CD8-positive, alpha-beta memory T cell (primary cell): Measurements from ENCODE around the gene BCAR3. TPM values are rescaled to one million over a fixed set of nuclear protein-coding genes. Genes with fewer than 3 reads are reported as not detected.

Source experiments
- CTCF ChIA-PET: fragments of 350-600 bp; sonication (Branson Sonifier 250); formaldehyde crosslinking; loops from one replicate; lab custom pipeline; 2021; ENCODE audit warnings: antibody characterized with exemption; lab: Charles Lee
- POLR2A ChIA-PET: fragments of 350-600 bp; sonication (Branson Sonifier 250); formaldehyde crosslinking; loops from one replicate; lab custom pipeline; 2021; ENCODE audit warnings: antibody characterized with exemption; lab: Charles Lee
- DNase-seq, 5 donors: peaks; one replicate each; pipeline versions ENCODE4 v3.0.0 to v3.0.0-alpha.2; 2020 to 2022; ENCODE audit warnings: mixed read lengths in 1 of 5
- H3K27ac ChIP-seq: one replicate; pipeline ENCODE4 v1.7.0; 2013; ENCODE audit warnings: low read depth, mild to moderate bottlenecking, low read length, moderate library complexity
- H3K27me3 ChIP-seq: 2 replicates; pipeline ENCODE4 v1.7.0; 2013; ENCODE audit warnings: low read length, mild to moderate bottlenecking; ENCODE audit not compliant: insufficient read depth, poor library complexity, severe bottlenecking
- H3K36me3 ChIP-seq: 2 replicates; pipeline ENCODE4 v1.7.0; 2013; ENCODE audit warnings: mild to moderate bottlenecking, low read length, moderate library complexity; ENCODE audit not compliant: insufficient read depth
- H3K4me1 ChIP-seq: 2 replicates; pipeline ENCODE4 v1.7.0; 2013; ENCODE audit warnings: mild to moderate bottlenecking, low read length, moderate library complexity; ENCODE audit not compliant: insufficient read depth
- H3K4me3 ChIP-seq: 2 replicates; pipeline ENCODE4 v1.7.0; 2013; ENCODE audit warnings: mild to moderate bottlenecking, low read length
- H3K9me3 ChIP-seq: 2 replicates; pipeline ENCODE4 v1.7.0; 2013; ENCODE audit warnings: mild to moderate bottlenecking, low read length
- H3K27ac Mint-ChIP-seq, 8 donors: one replicate each; pipeline ENCODE4 v1.8.0; 2020 to 2021; ENCODE audit warnings: mixed read lengths in 8 of 8, mild to moderate bottlenecking in 6 of 8, inconsistent platforms in 3 of 8, moderate library complexity in 3 of 8
- H3K27me3 Mint-ChIP-seq, 2 donors: one replicate each; pipeline ENCODE4 v1.8.0; 2020 to 2021; ENCODE audit warnings: mixed read lengths in 2 of 2, mild to moderate bottlenecking in 1 of 2, moderate library complexity in 1 of 2
- H3K36me3 Mint-ChIP-seq, 3 donors: one replicate each; pipeline ENCODE4 v1.8.0; 2020 to 2021; ENCODE audit warnings: mixed read lengths in 3 of 3, inconsistent platforms in 1 of 3, mild to moderate bottlenecking in 1 of 3
- H3K4me1 Mint-ChIP-seq, 3 donors: one replicate each; pipeline ENCODE4 v1.8.0; 2020 to 2021; ENCODE audit warnings: mixed read lengths in 3 of 3, inconsistent platforms in 1 of 3, mild to moderate bottlenecking in 1 of 3
- H3K4me3 Mint-ChIP-seq, 7 donors: one replicate each; pipeline ENCODE4 v1.8.0; 2020 to 2021; ENCODE audit warnings: mixed read lengths in 7 of 7, mild to moderate bottlenecking in 6 of 7, moderate library complexity in 4 of 7, inconsistent platforms in 2 of 7
- H3K9me3 Mint-ChIP-seq, 5 donors: one replicate each; pipeline ENCODE4 v1.8.0; 2020 to 2022; ENCODE audit warnings: mixed read lengths in 5 of 5, mild to moderate bottlenecking in 3 of 5, moderate library complexity in 2 of 5, inconsistent platforms in 1 of 5
- polyA plus RNA-seq: library from polyadenylated mRNA; unstranded; fragments of 300-500 nt; fragmentation: Illumina TruSeq; gene quantifications from one replicate; pipeline ENCODE4 v1.2.3, GENCODE V29; 2021
- total RNA-seq, 2 experiments: library from RNA; stranded (reverse); gene quantifications; one replicate each; pipeline ENCODE4 v1.2.3, GENCODE V29; 2021

Gene BCAR3
- total RNA-seq (under 1 TPM; 0.62 to 0.77 TPM), polyA plus RNA-seq (0.32 TPM)

DNA sequence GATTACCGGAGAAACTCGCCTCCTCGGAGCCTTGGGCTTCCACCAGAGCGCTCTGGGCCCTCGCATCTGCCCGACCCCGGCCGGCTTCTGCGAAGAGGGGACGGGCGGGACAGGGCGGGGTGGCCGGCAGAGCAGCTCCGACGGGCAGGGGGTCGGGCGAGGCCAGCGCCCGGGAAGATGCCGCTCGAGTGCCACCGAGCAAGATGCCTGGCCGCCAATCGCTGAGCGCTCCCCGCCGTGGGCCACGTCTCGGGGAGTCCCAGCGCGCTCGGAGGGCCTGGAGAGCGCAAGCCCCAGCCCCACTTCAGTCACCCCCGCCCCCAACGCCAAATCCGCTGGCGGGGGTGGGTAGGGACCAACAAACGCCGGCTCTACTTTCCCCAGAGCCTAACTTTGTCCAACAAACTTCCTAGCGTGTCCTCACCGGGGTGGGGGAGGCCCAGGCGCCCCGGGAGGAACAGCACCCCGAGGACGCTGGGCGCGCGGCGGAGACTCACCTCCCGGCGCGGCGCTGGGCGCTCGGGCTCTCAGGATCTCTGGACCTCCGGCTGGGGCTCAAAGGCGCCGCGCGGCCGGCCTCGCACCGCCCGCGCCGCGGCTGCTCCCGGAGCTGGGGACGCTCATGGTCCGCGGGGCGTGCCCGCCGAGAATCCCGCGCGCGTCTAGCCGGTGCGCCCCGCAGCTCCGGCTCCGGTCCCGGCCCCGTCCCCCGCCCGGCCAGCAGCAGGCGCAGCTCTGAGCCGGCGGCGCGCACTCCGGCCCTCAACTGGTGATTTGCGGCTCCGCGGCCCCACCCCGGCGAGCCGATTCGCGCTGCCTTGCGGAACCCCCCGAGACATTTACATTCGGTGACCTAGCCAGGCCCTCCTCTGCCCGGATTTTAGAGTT is at the start of gene BCAR3:
TSS of gene BCAR3 (minus strand) at position 737 of the 888 bp plus-strand sequence. CDS start 6,907 bp downstream, outside the sequence.
- no peaks in the 10 kb centered on the region for H3K9me3 Mint-ChIP-seq
- H3K4me3 ChIP-seq: no peak within 1 kb of the TSS
- H3K36me3 ChIP-seq: no peaks in the 10 kb centered on the region
- peaks cover 0 to 3% (median 0%) of the 10 kb centered on the region in 3 donors for H3K36me3 Mint-ChIP-seq
- DNase-seq: no peak
- CTCF ChIA-PET: no interaction called here
- H3K27ac Mint-ChIP-seq: no peak within 1 kb of the TSS
- H3K4me1 Mint-ChIP-seq: peaks cover 8 to 12% (median 11%) of the 10 kb centered on the region in 3 donors
- H3K27ac ChIP-seq: no peak within 1 kb of the TSS
- no peaks in the 10 kb centered on the region for H3K9me3 ChIP-seq
- peak within 1 kb of the TSS; percentile 77 to 90 (median 82) for H3K4me3 Mint-ChIP-seq
- H3K4me1 ChIP-seq: no peaks in the 10 kb centered on the region
- peaks cover 5% of the 10 kb centered on the region for H3K27me3 ChIP-seq
- POLR2A ChIA-PET: no interaction called here
- peaks cover 34 to 67% of the 10 kb centered on the region in 2 donors for H3K27me3 Mint-ChIP-seq

- no peak overlapping the region for H3K4me3 Mint-ChIP-seq
- no peaks in the 10 kb centered on the region for H3K36me3 Mint-ChIP-seq
- peaks cover 0 to 3% of the 10 kb centered on the region in 2 donors for H3K27me3 Mint-ChIP-seq
- CTCF ChIA-PET: no interaction called here
- POLR2A ChIA-PET: no interaction called here
- H3K27me3 ChIP-seq: no peaks in the 10 kb centered on the region
- no peaks in the 10 kb centered on the region for H3K36me3 ChIP-seq
- no peaks in the 10 kb centered on the region for H3K9me3 Mint-ChIP-seq
- peak overlapping the region in 1 of 8 donors; percentile 8 for H3K27ac Mint-ChIP-seq
- H3K4me1 ChIP-seq: no peaks in the 10 kb centered on the region
- DNase-seq: no peak
- no peak overlapping the region for H3K4me3 ChIP-seq
- no peak overlapping the region for H3K27ac ChIP-seq
- no peaks in the 10 kb centered on the region for H3K4me1 Mint-ChIP-seq
- H3K9me3 ChIP-seq: no peaks in the 10 kb centered on the region
These were observed 49.0 kb upstream of the BCAR3 start for GRCh38 chr1:93730621-93731020.

DNA sequence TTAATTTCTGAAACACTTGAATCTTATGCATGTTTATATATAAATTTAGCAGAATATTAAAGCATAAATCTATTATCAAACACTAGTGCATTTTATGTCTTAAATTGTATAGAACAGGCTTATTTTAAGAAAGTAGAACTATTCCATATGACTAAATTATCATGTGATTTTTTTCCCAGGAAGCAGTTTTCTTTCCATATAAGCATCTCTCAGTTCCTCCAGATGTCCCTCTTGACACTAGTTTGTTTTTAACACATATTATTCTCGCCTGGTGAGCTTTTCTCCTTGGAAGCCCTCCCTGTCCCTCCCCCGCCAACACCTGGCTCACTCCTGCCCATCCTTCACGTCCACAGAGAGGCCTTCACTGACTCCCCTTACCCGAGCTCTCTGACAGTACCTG is 48.3 kb upstream of the BCAR3 start:
- H3K27me3 Mint-ChIP-seq: peaks cover 0 to 3% of the 10 kb centered on the region in 2 donors
- Histone ChIP-seq H3K4me3 (no peak overlapping the region), H3K36me3 (no peaks in the 10 kb centered on the region), H3K27ac (no peak overlapping the region), H3K9me3 (no peaks in the 10 kb centered on the region), H3K4me1 (no peaks in the 10 kb centered on the region), H3K27me3 (no peaks in the 10 kb centered on the region)
- CTCF ChIA-PET: no interaction called here
- H3K9me3 Mint-ChIP-seq: no peaks in the 10 kb centered on the region
- POLR2A ChIA-PET: no interaction called here
- H3K27ac Mint-ChIP-seq: no peak overlapping the region
- H3K4me3 Mint-ChIP-seq: no peak overlapping the region
- no peak for DNase-seq
- no peaks in the 10 kb centered on the region for H3K36me3 Mint-ChIP-seq
- no peaks in the 10 kb centered on the region for H3K4me1 Mint-ChIP-seq

- no peaks in the 10 kb centered on the region for H3K27me3 ChIP-seq
- no peaks in the 10 kb centered on the region for H3K4me1 Mint-ChIP-seq
- ChIA-PET CTCF (no interaction called here), POLR2A (no interaction called here)
- H3K36me3 ChIP-seq: no peaks in the 10 kb centered on the region
- no peak overlapping the region for H3K27ac ChIP-seq
- H3K4me3 Mint-ChIP-seq: no peak overlapping the region
- H3K4me3 ChIP-seq: no peak overlapping the region
- DNase-seq: no peak
- no peaks in the 10 kb centered on the region for H3K9me3 ChIP-seq
- no peaks in the 10 kb centered on the region for H3K9me3 Mint-ChIP-seq
- H3K4me1 ChIP-seq: no peaks in the 10 kb centered on the region
- peaks cover 0 to 3% of the 10 kb centered on the region in 2 donors for H3K27me3 Mint-ChIP-seq
- no peak overlapping the region for H3K27ac Mint-ChIP-seq
- H3K36me3 Mint-ChIP-seq: no peaks in the 10 kb centered on the region
These were observed 47.9 kb upstream of the BCAR3 start for GRCh38 chr1:93729502-93729901.

DNA sequence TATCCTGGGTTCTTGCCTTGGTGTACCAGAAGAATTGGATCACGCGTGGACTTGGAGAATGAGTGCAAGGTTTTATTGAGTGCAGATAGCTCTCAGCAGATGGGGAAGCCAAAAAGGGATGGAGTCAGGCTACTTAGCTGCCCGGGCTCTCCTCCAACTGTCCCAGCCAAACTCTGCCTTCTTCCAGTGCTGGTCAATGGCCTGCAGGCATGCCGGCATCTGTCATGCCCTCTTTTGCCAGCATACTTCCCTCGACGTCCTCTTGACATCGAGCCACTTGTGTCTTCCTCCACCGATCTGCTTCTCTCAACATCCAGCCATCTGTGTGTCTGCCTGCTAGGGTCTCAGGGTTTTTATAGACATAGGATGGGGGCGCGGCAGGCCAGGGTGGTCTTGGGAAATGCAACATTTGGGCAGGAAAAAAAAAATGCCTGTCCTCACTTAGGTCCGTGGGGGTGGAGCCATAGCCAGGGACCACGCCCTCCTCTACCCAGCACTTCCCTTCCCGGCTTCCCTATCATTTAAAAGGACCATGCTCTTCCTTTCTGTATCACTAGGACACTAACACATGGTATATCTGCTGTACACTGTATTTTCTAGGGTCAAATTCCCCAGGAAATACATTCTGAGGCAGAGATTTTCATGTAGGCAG is 47.0 kb upstream of the BCAR3 start:
- Mint-ChIP-seq H3K27me3 (peaks cover 0 to 3% of the 10 kb centered on the region in 2 donors), H3K27ac (no peak overlapping the region), H3K9me3 (no peaks in the 10 kb centered on the region), H3K4me3 (no peak overlapping the region), H3K36me3 (no peaks in the 10 kb centered on the region), H3K4me1 (no peaks in the 10 kb centered on the region)
- Histone ChIP-seq H3K9me3 (no peaks in the 10 kb centered on the region), H3K4me3 (no peak overlapping the region), H3K4me1 (no peaks in the 10 kb centered on the region), H3K27ac (no peak overlapping the region), H3K27me3 (no peaks in the 10 kb centered on the region), H3K36me3 (no peaks in the 10 kb centered on the region)
- ChIA-PET CTCF (no interaction called here), POLR2A (no interaction called here)
- DNase-seq: no peak

- no peaks in the 10 kb centered on the region for H3K36me3 Mint-ChIP-seq
- H3K27ac Mint-ChIP-seq: no peak overlapping the region
- no peak for DNase-seq
- H3K36me3 ChIP-seq: no peaks in the 10 kb centered on the region
- no peaks in the 10 kb centered on the region for H3K27me3 ChIP-seq
- CTCF ChIA-PET: no interaction called here
- POLR2A ChIA-PET: no interaction called here
- H3K27me3 Mint-ChIP-seq: peaks cover 0 to 4% of the 10 kb centered on the region in 2 donors
- no peak overlapping the region for H3K4me3 ChIP-seq
- no peaks in the 10 kb centered on the region for H3K9me3 ChIP-seq
- no peaks in the 10 kb centered on the region for H3K4me1 ChIP-seq
- H3K4me1 Mint-ChIP-seq: no peaks in the 10 kb centered on the region
- H3K4me3 Mint-ChIP-seq: no peak overlapping the region
- no peaks in the 10 kb centered on the region for H3K9me3 Mint-ChIP-seq
- no peak overlapping the region for H3K27ac ChIP-seq
These were observed 42.2 kb upstream of the BCAR3 start for GRCh38 chr1:93723733-93724270.

DNA sequence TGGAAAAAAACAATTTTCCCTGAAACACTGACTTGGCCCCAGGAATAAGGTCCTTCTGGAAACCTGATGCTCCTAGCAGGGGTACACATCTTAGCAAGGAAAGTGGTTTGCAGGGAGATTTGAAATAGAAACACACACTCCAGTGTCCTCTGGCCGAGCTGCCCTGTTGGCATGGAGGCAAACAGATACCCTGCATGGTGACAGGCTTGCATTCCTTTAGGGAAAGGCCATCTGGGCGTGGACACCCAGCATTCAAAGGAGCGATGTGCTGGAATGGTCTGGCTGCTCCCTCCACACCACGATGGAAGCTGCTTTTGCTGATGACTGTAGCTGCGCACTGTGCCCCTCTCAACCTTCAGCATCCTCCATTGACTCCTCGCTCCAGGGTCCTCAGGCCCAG is 41.5 kb upstream of the BCAR3 start:
- Mint-ChIP-seq H3K36me3 (no peaks in the 10 kb centered on the region), H3K27ac (no peak overlapping the region), H3K27me3 (peaks cover 0 to 4% of the 10 kb centered on the region in 2 donors), H3K9me3 (no peaks in the 10 kb centered on the region), H3K4me3 (no peak overlapping the region), H3K4me1 (no peaks in the 10 kb centered on the region)
- H3K4me1 ChIP-seq: no peaks in the 10 kb centered on the region
- POLR2A ChIA-PET: no interaction called here
- CTCF ChIA-PET: no interaction called here
- no peaks in the 10 kb centered on the region for H3K36me3 ChIP-seq
- H3K27ac ChIP-seq: no peak overlapping the region
- H3K27me3 ChIP-seq: no peaks in the 10 kb centered on the region
- no peaks in the 10 kb centered on the region for H3K9me3 ChIP-seq
- no peak overlapping the region for H3K4me3 ChIP-seq
- no peak for DNase-seq
